PC-9 (cell line): ENCODE measurements around the gene PTPMT1.

ENCODE experiments used
- EZH2 ChIP-seq: fragments of 200-600 bp; sonication (generic); IDR thresholded peaks from 2 replicates; pipeline ENCODE4 v1.8.0; 2017; ENCODE audit warnings: antibody characterized with exemption, low read depth
- TF ChIP-seq, protein P1 (sequence below): fragments of 200-600 bp; sonication (generic); conservative IDR thresholded peaks from 2 replicates; pipeline ENCODE4 v1.6.1; 2017; ENCODE audit warnings: mixed run types, antibody characterized with exemption, mild to moderate bottlenecking, moderate library complexity

DNA sequence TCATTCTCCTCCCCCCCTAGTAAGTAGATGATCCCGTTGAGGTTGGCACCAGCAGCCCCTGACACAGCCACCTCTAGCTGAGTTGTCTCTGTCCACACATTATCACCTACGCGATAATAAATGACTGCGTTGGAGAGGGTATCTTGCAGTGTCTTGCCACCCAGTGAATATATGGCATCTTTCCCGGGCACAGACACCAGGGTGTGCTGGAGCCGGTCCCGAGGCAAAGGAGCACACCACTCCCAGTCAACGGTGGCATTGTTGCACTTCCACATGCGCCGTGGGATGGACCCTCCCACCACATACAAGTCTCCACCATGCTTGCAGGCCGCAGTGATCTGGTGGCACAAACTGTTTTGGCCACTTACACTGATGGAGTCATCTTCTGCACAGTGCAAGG is 7.9 kb downstream of the PTPMT1 start:
- TF ChIP-seq EZH2 = no peak
- TF ChIP-seq, protein P1, sequence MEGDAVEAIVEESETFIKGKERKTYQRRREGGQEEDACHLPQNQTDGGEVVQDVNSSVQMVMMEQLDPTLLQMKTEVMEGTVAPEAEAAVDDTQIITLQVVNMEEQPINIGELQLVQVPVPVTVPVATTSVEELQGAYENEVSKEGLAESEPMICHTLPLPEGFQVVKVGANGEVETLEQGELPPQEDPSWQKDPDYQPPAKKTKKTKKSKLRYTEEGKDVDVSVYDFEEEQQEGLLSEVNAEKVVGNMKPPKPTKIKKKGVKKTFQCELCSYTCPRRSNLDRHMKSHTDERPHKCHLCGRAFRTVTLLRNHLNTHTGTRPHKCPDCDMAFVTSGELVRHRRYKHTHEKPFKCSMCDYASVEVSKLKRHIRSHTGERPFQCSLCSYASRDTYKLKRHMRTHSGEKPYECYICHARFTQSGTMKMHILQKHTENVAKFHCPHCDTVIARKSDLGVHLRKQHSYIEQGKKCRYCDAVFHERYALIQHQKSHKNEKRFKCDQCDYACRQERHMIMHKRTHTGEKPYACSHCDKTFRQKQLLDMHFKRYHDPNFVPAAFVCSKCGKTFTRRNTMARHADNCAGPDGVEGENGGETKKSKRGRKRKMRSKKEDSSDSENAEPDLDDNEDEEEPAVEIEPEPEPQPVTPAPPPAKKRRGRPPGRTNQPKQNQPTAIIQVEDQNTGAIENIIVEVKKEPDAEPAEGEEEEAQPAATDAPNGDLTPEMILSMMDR = no peak
